GM18505 (cell line): ENCODE data around the gene CLEC16A.

Source experiments
- ATAC-seq: cut with Tn5 transposase; IDR thresholded peaks from one replicate; pipeline ENCODE4 v1.9.1; 2021; ENCODE audit not compliant: unreplicated experiment
- POLR2A ChIP-seq: IDR thresholded peaks from 4 replicates; pipeline ENCODE4 v1.6.1; 2011; ENCODE audit warnings: borderline replicate concordance; ENCODE audit not compliant: insufficient read depth, insufficient read length; ENCODE audit errors: extremely low read depth

CLEC16A gene

GRCh38 chr16:11114366-11115164, 170.2 kb downstream of the CLEC16A start:
- no peak for ATAC-seq
- TF ChIP-seq POLR2A, result no peak

- TF ChIP-seq POLR2A, result no peak
- ATAC-seq, result no peak
Measured at GRCh38 chr16:11117576-11118211, 173.3 kb downstream of the CLEC16A start.

GRCh38 chr16:11118479-11118878, 174.1 kb downstream of the CLEC16A start:
- ATAC-seq, result no peak
- TF ChIP-seq POLR2A, result no peak

- TF ChIP-seq POLR2A, result no peak
- no peak for ATAC-seq
Measured at GRCh38 chr16:11121083-11121608, 176.8 kb downstream of the CLEC16A start.

- ATAC-seq, result no peak
- no peak for TF ChIP-seq POLR2A
Measured at GRCh38 chr16:11121914-11122692, 177.7 kb downstream of the CLEC16A start.

- no peak for TF ChIP-seq POLR2A
- no peak for ATAC-seq
Measured at GRCh38 chr16:11123666-11124065, 179.3 kb downstream of the CLEC16A start.

- no peak for TF ChIP-seq POLR2A
- ATAC-seq, result no peak
Measured at GRCh38 chr16:11125936-11126335, 181.6 kb downstream of the CLEC16A start.

GRCh38 chr16:11126399-11127054, 182.2 kb downstream of the CLEC16A start:
- no peak for ATAC-seq
- TF ChIP-seq POLR2A, result no peak

- TF ChIP-seq POLR2A, result no peak
- no peak for ATAC-seq
Measured at GRCh38 chr16:11127610-11128195, 183.3 kb downstream of the CLEC16A start.

GRCh38 chr16:11128211-11129141, 184.1 kb downstream of the CLEC16A start:
- no peak for ATAC-seq
- TF ChIP-seq POLR2A, result no peak

- no peak for ATAC-seq
- TF ChIP-seq POLR2A, result no peak
Measured at GRCh38 chr16:11129378-11129781, 185.0 kb downstream of the CLEC16A start.
